ENCODE data around the gene FOXD4. TPM values are rescaled to one million over a fixed set of nuclear protein-coding genes. Genes with fewer than 3 reads are reported as not detected.
"Not testable (repeated sequence)": the region's sequence is repeated elsewhere in the genome, so short reads cannot be mapped to it uniquely, and the experiment has no call there.

FOXD4 gene
- total and polyA plus RNA-seq, 8 donors = 0.25 to 1.8 (median 0.50) TPM; not detected in 5

DNA sequence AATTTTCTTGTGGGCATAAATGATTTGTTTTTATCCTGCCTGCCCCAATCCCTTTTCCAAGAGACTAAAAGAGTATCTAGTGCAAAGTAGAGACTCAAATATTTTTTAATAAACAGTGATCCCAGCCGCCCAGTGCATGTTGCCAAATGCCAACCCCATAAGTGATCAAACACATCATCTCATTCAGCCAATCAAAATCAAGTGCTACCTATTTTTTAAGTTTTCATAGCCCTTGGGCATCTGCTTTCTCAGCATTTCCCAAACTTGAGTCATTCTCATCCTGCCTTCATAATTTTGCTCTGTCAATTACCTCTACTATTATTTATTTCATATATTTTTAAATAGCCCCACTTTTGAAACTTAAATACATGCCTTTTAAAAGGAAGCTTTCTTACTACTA lies 27.4 kb downstream of the FOXD4 start:
- DNase-seq; H3K27me3 ChIP-seq; H3K4me3 ChIP-seq; H3K9me3 ChIP-seq; H3K27ac ChIP-seq; H3K36me3 ChIP-seq; intact Hi-C loops (cut with DNase I; ENCODE audit: low total_unique reads); H3K4me1 ChIP-seq: not testable (repeated sequence)
- 44 to 73% (median 55%) methylated on average over 1 of the region's 1 CpG for WGBS, 5 donors

DNA sequence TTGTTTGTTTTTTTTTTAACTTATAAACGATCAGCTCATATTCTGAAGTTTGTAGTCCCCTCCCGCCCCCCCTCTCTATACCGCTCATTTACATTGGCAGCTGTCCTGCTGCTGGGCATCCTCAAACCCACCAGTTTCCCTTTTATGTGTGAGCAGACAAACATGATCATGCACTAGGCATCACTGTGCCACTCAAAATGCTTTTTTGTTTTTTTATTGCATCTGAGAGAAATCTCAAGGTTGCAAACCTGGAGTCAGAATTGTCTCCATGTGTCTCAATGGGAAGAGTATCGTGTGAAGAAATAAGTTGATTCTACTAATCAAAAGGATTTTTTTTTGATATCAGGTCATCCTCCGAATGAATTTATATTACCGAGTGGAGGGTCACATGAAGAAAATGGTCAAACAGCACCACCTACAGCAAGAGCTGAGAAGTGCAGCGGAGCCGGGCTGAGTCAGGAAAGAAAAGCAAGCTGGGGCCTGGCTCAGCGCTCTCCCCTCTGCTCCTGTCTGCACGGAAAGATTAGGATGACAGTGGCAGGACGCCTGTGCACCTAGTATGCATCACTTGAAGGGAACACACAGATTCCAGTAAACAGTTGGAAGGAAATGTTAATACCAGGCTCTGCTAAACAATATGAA lies 29.7 kb downstream of the FOXD4 start:
- H3K27ac ChIP-seq; intact Hi-C loops (cut with DNase I; ENCODE audit: low total_unique reads); H3K27me3 ChIP-seq; H3K9me3 ChIP-seq; H3K36me3 ChIP-seq; H3K4me1 ChIP-seq; DNase-seq; H3K4me3 ChIP-seq: not testable (repeated sequence)
- 7 to 38% (median 9%) methylated on average over 3 to 5 of the region's 11 CpGs for WGBS, 5 donors

DNA sequence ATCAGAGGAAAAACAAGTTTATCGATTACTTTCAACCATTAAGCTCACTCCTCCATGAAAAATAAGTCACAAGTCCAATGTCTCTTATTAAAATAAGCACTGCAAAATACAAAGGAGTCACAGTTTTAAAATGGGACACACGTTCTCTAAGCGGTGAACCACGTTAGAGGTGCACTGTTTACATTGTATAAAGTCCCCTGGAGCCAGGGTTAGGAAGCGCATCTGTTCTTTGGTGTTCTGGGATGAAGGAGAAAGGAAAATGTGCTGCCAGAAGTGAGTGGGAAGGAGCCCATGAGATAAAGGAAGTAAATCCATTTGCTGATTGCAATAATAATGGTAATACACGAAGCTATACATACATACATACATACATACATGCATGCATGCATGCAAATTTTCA lies 30.4 kb downstream of the FOXD4 start:
- H3K36me3 ChIP-seq; DNase-seq; H3K4me3 ChIP-seq; H3K27ac ChIP-seq; H3K4me1 ChIP-seq; intact Hi-C loops (cut with DNase I; ENCODE audit: low total_unique reads); H3K9me3 ChIP-seq; H3K27me3 ChIP-seq: not testable (repeated sequence)
- 22 to 44% (median 28%) methylated on average over 4 to 6 of the region's 6 CpGs for WGBS, 5 donors

DNA sequence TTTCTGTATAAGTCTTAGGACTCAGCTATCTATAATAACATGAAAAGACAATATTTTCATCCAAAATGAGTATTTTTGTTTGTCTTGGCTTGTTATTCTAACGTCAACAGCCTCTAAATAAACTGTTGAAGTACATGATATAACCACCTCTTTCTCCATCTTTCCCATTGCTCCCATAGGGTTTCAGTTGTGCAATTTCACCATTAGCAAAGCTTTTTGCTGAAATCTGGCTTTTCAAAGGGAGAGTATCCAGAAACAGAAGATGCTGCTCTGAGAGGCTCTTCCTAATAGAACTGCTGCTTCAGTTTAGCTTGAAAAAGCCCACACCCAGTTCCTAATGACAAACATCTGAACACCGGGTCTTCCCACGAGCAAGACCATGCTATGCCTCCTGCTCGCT lies 31.1 kb downstream of the FOXD4 start:
- intact Hi-C loops (cut with DNase I; ENCODE audit: low total_unique reads); H3K27me3 ChIP-seq; H3K4me1 ChIP-seq; H3K27ac ChIP-seq; H3K36me3 ChIP-seq; H3K4me3 ChIP-seq; DNase-seq; H3K9me3 ChIP-seq: not testable (repeated sequence)
- 42 to 75% (median 58%) methylated on average over 2 of the region's 4 CpGs; no CpG with 5 or more reads in 2 of the 5 donors for WGBS, 5 donors

- H3K4me3 ChIP-seq; H3K27me3 ChIP-seq; H3K27ac ChIP-seq; H3K36me3 ChIP-seq; H3K4me1 ChIP-seq; DNase-seq; H3K9me3 ChIP-seq; intact Hi-C loops (cut with DNase I; ENCODE audit: low total_unique reads): not testable (repeated sequence)
Measured at GRCh38 chr9:86697-87096, 31.5 kb downstream of the FOXD4 start.

- 86 to 89% (median 87%) methylated on average over 15 to 30 of the region's 31 CpGs; no CpG with 5 or more reads in 1 of the 5 donors for WGBS, 5 donors
- DNase-seq; H3K4me3 ChIP-seq; H3K9me3 ChIP-seq; intact Hi-C loops (cut with DNase I; ENCODE audit: low total_unique reads); H3K4me1 ChIP-seq; H3K27ac ChIP-seq; H3K27me3 ChIP-seq; H3K36me3 ChIP-seq: not testable (repeated sequence)
Measured at GRCh38 chr9:82932-83689, 35.1 kb downstream of the FOXD4 start.

DNA sequence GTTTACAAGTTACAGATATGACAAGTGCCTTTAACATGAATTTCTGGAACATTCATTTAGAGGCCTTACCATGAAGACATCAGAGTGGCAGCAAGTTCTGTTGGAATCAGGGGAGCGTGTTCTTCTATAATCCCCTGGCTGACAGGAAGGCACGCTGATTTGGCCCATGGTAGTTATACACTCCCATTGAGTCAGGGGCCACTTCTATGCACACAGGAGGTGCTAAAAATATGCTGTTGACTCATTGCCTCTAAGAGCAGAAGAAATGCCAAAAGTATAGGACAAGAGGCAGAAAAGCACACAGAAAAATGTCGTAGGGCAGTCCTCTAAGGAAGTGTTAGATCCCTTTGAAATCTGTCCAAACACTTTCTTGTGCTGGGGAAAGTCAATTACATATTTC lies 39.9 kb downstream of the FOXD4 start:
- H3K4me1 ChIP-seq; intact Hi-C loops (cut with DNase I; ENCODE audit: low total_unique reads); H3K27ac ChIP-seq; H3K36me3 ChIP-seq; H3K4me3 ChIP-seq; H3K27me3 ChIP-seq; H3K9me3 ChIP-seq; DNase-seq: not testable (repeated sequence)
- WGBS, 5 donors = 64 to 88% (median 72%) methylated on average over 1 to 3 of the region's 3 CpGs; no CpG with 5 or more reads in 1 of the 5 donors

DNA sequence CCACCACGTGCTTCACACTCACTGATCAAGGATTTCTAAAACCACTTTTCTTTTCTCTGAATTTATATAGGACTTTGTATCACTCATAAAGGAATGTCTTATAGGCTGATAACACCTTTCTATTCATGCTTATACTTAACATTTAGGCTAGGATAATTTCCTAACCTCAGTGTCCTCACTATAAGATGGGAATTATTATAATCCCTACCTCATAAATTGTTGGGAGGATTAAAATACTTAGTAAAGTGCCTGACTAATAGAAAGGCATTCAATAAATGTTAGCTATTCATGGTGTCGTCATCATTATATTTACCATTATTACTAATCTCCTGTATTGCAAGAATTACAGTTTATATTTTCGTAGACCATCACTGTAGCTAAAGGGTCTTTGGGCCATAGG lies 41.8 kb downstream of the FOXD4 start:
- intact Hi-C loops (cut with DNase I; ENCODE audit: low total_unique reads); H3K9me3 ChIP-seq; DNase-seq; H3K36me3 ChIP-seq; H3K27ac ChIP-seq; H3K4me3 ChIP-seq: not testable (repeated sequence)
- 60 to 81% (median 71%) methylated on average over 1 to 3 of the region's 3 CpGs; no CpG with 5 or more reads in 1 of the 5 donors for WGBS, 5 donors
- Histone ChIP-seq H3K27me3 (peaks cover 0 to 13% (median 12%) of the 10 kb centered on the region in 3 donors), H3K4me1 (peaks cover 0 to 11% (median 5%) of the 10 kb centered on the region in 4 donors)

DNA sequence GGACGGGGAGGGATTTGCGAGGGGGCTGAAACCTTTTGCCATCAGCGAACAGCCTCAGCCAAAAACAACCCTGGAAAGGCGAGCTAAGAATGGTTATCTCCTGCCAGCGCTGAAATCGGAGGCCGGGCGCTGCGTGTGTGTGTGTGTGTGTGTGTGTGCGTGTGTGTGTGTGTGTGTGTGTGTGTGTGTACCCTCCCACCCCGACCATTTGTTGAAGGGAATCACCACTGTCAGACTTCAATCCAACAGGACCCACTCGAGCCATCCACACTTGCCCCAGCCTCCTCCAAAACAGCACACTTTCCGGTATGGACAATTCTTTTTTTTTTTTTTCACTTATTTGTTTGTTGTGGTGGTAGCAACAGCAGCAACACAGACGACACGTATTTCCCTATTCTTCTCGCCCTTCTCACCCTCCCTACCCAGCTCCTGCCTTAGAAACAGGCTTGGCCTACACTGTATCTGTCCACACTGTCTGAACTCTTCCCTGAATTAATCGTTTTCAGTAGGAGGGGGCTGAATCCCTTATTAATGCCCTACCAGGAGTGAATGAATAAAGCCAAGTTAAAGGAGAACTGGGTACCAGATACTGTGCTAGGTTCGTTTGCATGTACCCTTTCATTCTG lies 44.2 kb downstream of the FOXD4 start:
- DNase-seq = peak in 1 of 2 donors; percentile 22
- peaks cover 0 to 11% (median 5%) of the 10 kb centered on the region in 4 donors for H3K4me1 ChIP-seq
- intact Hi-C loops (cut with DNase I; ENCODE audit: low total_unique reads) = not testable (repeated sequence)

GRCh38 chr9:73076-73899 lies 44.9 kb downstream of the FOXD4 start:
- Histone ChIP-seq H3K4me1 (peaks cover 0 to 11% (median 5%) of the 10 kb centered on the region in 4 donors), H3K4me3 (peak overlapping the region; percentile 27 to 58 (median 48)), H3K27me3 (peaks cover 0 to 13% (median 12%) of the 10 kb centered on the region in 3 donors), H3K27ac (peak overlapping the region in 4 of 5 donors; percentile 45 to 68 (median 54))
- H3K36me3 ChIP-seq; H3K9me3 ChIP-seq; intact Hi-C loops (cut with DNase I; ENCODE audit: low total_unique reads): not testable (repeated sequence)
- 1 to 3% (median 2%) methylated on average over 26 to 106 of the region's 109 CpGs; no CpG with 5 or more reads in 1 of the 5 donors for WGBS, 5 donors
- DNase-seq = peak in 1 of 2 donors; percentile 61

More for the DNA sequence above, 44.2 kb downstream of the FOXD4 start:
- not testable (repeated sequence) for H3K36me3 ChIP-seq, H3K9me3 ChIP-seq
- H3K4me3 ChIP-seq = peak overlapping the region; percentile 27 to 58 (median 48)
- H3K27me3 ChIP-seq = peaks cover 0 to 13% (median 12%) of the 10 kb centered on the region in 3 donors
- WGBS, 5 donors = 10 to 33% (median 16%) methylated on average over 7 to 18 of the region's 18 CpGs
- H3K27ac ChIP-seq = peak overlapping the region in 3 of 5 donors; percentile 49 to 68 (median 60)
